Naive thymus-derived CD4-positive, alpha-beta T cell (primary cell): ENCODE results near the gene MFNG. TPM values are rescaled to one million over a fixed set of nuclear protein-coding genes. Genes with fewer than 3 reads are reported as not detected.

Source experiments
- ATAC-seq: fragments of 150-1000 bp; cut with Tn5 transposase; 2 replicates; pipeline ENCODE4 v1.10.0; 2021; ENCODE audit warnings: mild to moderate bottlenecking, moderate library complexity
- CTCF ChIA-PET: fragments of 350-600 bp; sonication (Branson Sonifier 250); formaldehyde crosslinking; loops from one replicate; lab custom pipeline; 2021; ENCODE audit warnings: antibody characterized with exemption; lab: Charles Lee
- POLR2A ChIA-PET: fragments of 350-600 bp; sonication (Branson Sonifier 250); formaldehyde crosslinking; loops from one replicate; lab custom pipeline; 2021; ENCODE audit warnings: antibody characterized with exemption, inconsistent platforms; lab: Charles Lee
- DNase-seq, 9 donors: peaks; one replicate each; pipeline versions ENCODE4 v3.0.0 to v3.0.0-alpha.2; 2020 to 2022; ENCODE audit warnings: mixed read lengths in 1 of 9
- H3K27ac ChIP-seq: one replicate; pipeline ENCODE4 v1.7.0; 2013; ENCODE audit warnings: mild to moderate bottlenecking, low read depth, low read length, moderate library complexity
- H3K27me3 ChIP-seq, 2 donors: one replicate each; pipeline ENCODE4 v1.7.0; 2013; ENCODE audit warnings: low read length in 2 of 2, mild to moderate bottlenecking in 2 of 2, moderate library complexity in 2 of 2; ENCODE audit not compliant: control insufficient read depth in 2 of 2, insufficient read depth in 2 of 2
- H3K36me3 ChIP-seq, 3 experiments: 1 replicate in 2 of 3; 2 replicates in 1 of 3; pipeline ENCODE4 v1.7.0; 2013; ENCODE audit warnings: low read length in 3 of 3, mild to moderate bottlenecking in 3 of 3, moderate library complexity in 1 of 3; ENCODE audit not compliant: insufficient read depth in 3 of 3, control insufficient read depth in 2 of 3
- H3K4me1 ChIP-seq, 2 donors: one replicate each; pipeline ENCODE4 v1.7.0; 2013; ENCODE audit warnings: low read length in 2 of 2, mild to moderate bottlenecking in 2 of 2, moderate library complexity in 1 of 2; ENCODE audit not compliant: control insufficient read depth in 2 of 2, insufficient read depth in 2 of 2
- H3K4me3 ChIP-seq: 2 replicates; pipeline ENCODE4 v1.7.0; 2013; ENCODE audit warnings: mild to moderate bottlenecking, low read length
- H3K9me3 ChIP-seq, 3 experiments: 1 replicate in 2 of 3; 2 replicates in 1 of 3; pipeline ENCODE4 v1.7.0; 2013; ENCODE audit warnings: low read length in 3 of 3; ENCODE audit not compliant: control insufficient read depth in 2 of 3
- H3K27ac Mint-ChIP-seq, 9 donors: one replicate each; pipeline ENCODE4 v1.8.0; 2020 to 2022; ENCODE audit warnings: mixed read lengths in 9 of 9, mild to moderate bottlenecking in 8 of 9, moderate library complexity in 5 of 9, inconsistent platforms in 2 of 9
- H3K27me3 Mint-ChIP-seq, 5 donors: one replicate each; pipeline ENCODE4 v1.8.0; 2021 to 2022; ENCODE audit warnings: mixed read lengths in 5 of 5, mild to moderate bottlenecking in 1 of 5
- H3K36me3 Mint-ChIP-seq, 5 donors: one replicate each; pipeline ENCODE4 v1.8.0; 2020 to 2022; ENCODE audit warnings: mixed read lengths in 5 of 5, mild to moderate bottlenecking in 3 of 5, inconsistent platforms in 1 of 5
- H3K4me1 Mint-ChIP-seq, 7 donors: one replicate each; pipeline ENCODE4 v1.8.0; 2020 to 2022; ENCODE audit warnings: mixed read lengths in 7 of 7, mild to moderate bottlenecking in 3 of 7, inconsistent platforms in 1 of 7
- H3K4me3 Mint-ChIP-seq, 10 donors: one replicate each; pipeline ENCODE4 v1.8.0; 2020 to 2022; ENCODE audit warnings: mild to moderate bottlenecking in 10 of 10, mixed read lengths in 10 of 10, moderate library complexity in 6 of 10, inconsistent platforms in 2 of 10
- H3K9me3 Mint-ChIP-seq, 11 donors: one replicate each; pipeline ENCODE4 v1.8.0; 2020 to 2022; ENCODE audit warnings: mixed read lengths in 11 of 11, mild to moderate bottlenecking in 4 of 11, inconsistent platforms in 1 of 11, moderate library complexity in 1 of 11
- intact Hi-C, 2 donors: fragments of 100-400 bp; cut with micrococcal nuclease; formaldehyde crosslinking; loops; one replicate each; pipeline ENCODE4 v1.15.1; 2023
- polyA plus RNA-seq, 2 donors: library from polyadenylated mRNA; unstranded; fragments of 300-500 nt; fragmentation: Illumina TruSeq; gene quantifications; one replicate each; pipeline ENCODE4 v1.2.3, GENCODE V29; 2021
- total RNA-seq, 6 experiments: library from RNA in 5 of 6; stranded (reverse) in 5 of 6; gene quantifications; 1 replicate in 5 of 6; 2 replicates in 1 of 6; pipeline ENCODE4 v1.2.3 and lab custom pipeline; 2021 to 2026

MFNG gene
- total and polyA plus RNA-seq, 7 experiments from 2014 or later, result 146 to 449 (median 216) TPM

- intact Hi-C loops, result loop anchor here (1.0 to 10.0 kb wide), 3 partner anchors 112 to 354 kb away; no protein-coding TSS in a partner anchor
- H3K4me1 Mint-ChIP-seq, result peaks cover 0 to 25% (median 0%) of the 10 kb centered on the region in 7 donors
- no peaks in the 10 kb centered on the region for H3K36me3 ChIP-seq
- H3K9me3 ChIP-seq, result no peaks in the 10 kb centered on the region
- peaks cover 12 to 14% of the 10 kb centered on the region in 2 donors for H3K27me3 ChIP-seq
- peaks cover 0 to 11% (median 0%) of the 10 kb centered on the region in 5 donors for H3K36me3 Mint-ChIP-seq
- peaks cover 5 to 8% of the 10 kb centered on the region in 2 donors for H3K4me1 ChIP-seq
- H3K27ac Mint-ChIP-seq, result no peak overlapping the region
- H3K4me3 Mint-ChIP-seq, result peak overlapping the region in 8 of 10 donors; percentile 24 to 79 (median 40)
- CTCF ChIA-PET, result interaction anchor here (0.5 to 4.1 kb wide), 17 partner anchors 9 to 765 kb away, joined by 3 to 33 read pairs (median 5); partner anchors contain the start of genes CYTH4 and MFNG
- POLR2A ChIA-PET, result interaction anchor here (0.6 to 1.5 kb wide), 2 partner anchors 119 to 358 kb away, joined by 3 read pairs; no protein-coding TSS in a partner anchor
- ATAC-seq (peak; percentile 69), DNase-seq (peak; percentile 23 to 64 (median 54))
- peaks cover 42 to 62% (median 52%) of the 10 kb centered on the region in 5 donors for H3K27me3 Mint-ChIP-seq
- no peak overlapping the region for H3K4me3 ChIP-seq
- H3K27ac ChIP-seq, result no peak overlapping the region
- H3K9me3 Mint-ChIP-seq, result peaks cover 0 to 8% (median 0%) of the 10 kb centered on the region in 11 donors
Measured at GRCh38 chr22:37428649-37429586, 57.3 kb downstream of the MFNG start.

- Mint-ChIP-seq H3K27ac (no peak overlapping the region), H3K4me3 (peak overlapping the region; percentile 24 to 79 (median 50)), H3K27me3 (peaks cover 42 to 62% (median 52%) of the 10 kb centered on the region in 5 donors), H3K4me1 (peaks cover 0 to 25% (median 0%) of the 10 kb centered on the region in 7 donors), H3K36me3 (peaks cover 0 to 11% (median 0%) of the 10 kb centered on the region in 5 donors), H3K9me3 (peaks cover 0 to 8% (median 0%) of the 10 kb centered on the region in 11 donors)
- DNase-seq (no peak), ATAC-seq (no peak)
- ChIA-PET POLR2A (interaction anchor here (0.7 to 1.5 kb wide), 2 partner anchors 44 to 118 kb away, joined by 3 read pairs; no protein-coding TSS in a partner anchor), CTCF (interaction anchor here (0.5 to 4.1 kb wide), 10 partner anchors 10 to 764 kb away, joined by 3 to 33 read pairs (median 6); partner anchors contain the start of gene CYTH4)
- Histone ChIP-seq H3K4me1 (peaks cover 5 to 8% of the 10 kb centered on the region in 2 donors), H3K27me3 (peaks cover 12 to 14% of the 10 kb centered on the region in 2 donors), H3K27ac (no peak overlapping the region), H3K36me3 (no peaks in the 10 kb centered on the region), H3K4me3 (no peak overlapping the region), H3K9me3 (no peaks in the 10 kb centered on the region)
- intact Hi-C loops, result loop anchor here in 1 of 2 donors (10.0 kb wide), 1 partner anchor 353 kb away; no protein-coding TSS in a partner anchor
Measured at GRCh38 chr22:37427711-37428635, 58.2 kb downstream of the MFNG start.

- Histone ChIP-seq H3K4me1 (peaks cover 5 to 8% of the 10 kb centered on the region in 2 donors), H3K4me3 (peak within 1 kb of the TSS; percentile 9), H3K27ac (no peak within 1 kb of the TSS), H3K9me3 (no peaks in the 10 kb centered on the region), H3K27me3 (peaks cover 12 to 14% of the 10 kb centered on the region in 2 donors), H3K36me3 (no peaks in the 10 kb centered on the region)
- H3K36me3 Mint-ChIP-seq, result peaks cover 0 to 5% (median 0%) of the 10 kb centered on the region in 5 donors
- peaks cover 0 to 2% (median 0%) of the 10 kb centered on the region in 11 donors for H3K9me3 Mint-ChIP-seq
- ChIA-PET CTCF (interaction anchor here (0.6 to 1.7 kb wide), 3 partner anchors 47 to 166 kb away, joined by 3 to 13 read pairs (median 3); no protein-coding TSS in a partner anchor), POLR2A (interaction anchor here (0.7 kb wide), 1 partner anchor 45 kb away, joined by 3 read pairs; no protein-coding TSS in a partner anchor)
- intact Hi-C loops, result loop anchor here in 1 of 2 donors (10.0 kb wide), 1 partner anchor 352 kb away; no protein-coding TSS in a partner anchor
- peaks cover 36 to 57% (median 47%) of the 10 kb centered on the region in 5 donors for H3K27me3 Mint-ChIP-seq
- H3K4me1 Mint-ChIP-seq, result peaks cover 0 to 19% (median 0%) of the 10 kb centered on the region in 7 donors
- DNase-seq (no peak), ATAC-seq (peak; percentile 30)
- H3K4me3 Mint-ChIP-seq, result peak within 1 kb of the TSS; percentile 21 to 79 (median 63)
- H3K27ac Mint-ChIP-seq, result no peak within 1 kb of the TSS
Measured at GRCh38 chr22:37427135-37427710, 59.0 kb downstream of the MFNG start, which contains the start of gene ELFN2. Gene ELFN2 (minus strand): TSS chr22:37427479. CDS start chr22:37375534, 51,945 bp downstream.

- Mint-ChIP-seq H3K9me3 (peaks cover 0 to 1% (median 0%) of the 10 kb centered on the region in 11 donors), H3K27ac (no peak overlapping the region), H3K4me1 (peaks cover 0 to 14% (median 0%) of the 10 kb centered on the region in 7 donors), H3K36me3 (peaks cover 0 to 3% (median 0%) of the 10 kb centered on the region in 5 donors), H3K27me3 (peaks cover 36 to 61% (median 45%) of the 10 kb centered on the region in 5 donors), H3K4me3 (peak overlapping the region in 9 of 10 donors; percentile 21 to 79 (median 63))
- Histone ChIP-seq H3K27me3 (peaks cover 12 to 14% of the 10 kb centered on the region in 2 donors), H3K27ac (no peak overlapping the region), H3K4me3 (peak overlapping the region; percentile 9), H3K4me1 (peaks cover 5 to 8% of the 10 kb centered on the region in 2 donors), H3K9me3 (no peaks in the 10 kb centered on the region), H3K36me3 (no peaks in the 10 kb centered on the region)
- no peak for DNase-seq
- ChIA-PET POLR2A (no interaction called here), CTCF (interaction anchor here (0.7 kb wide), 1 partner anchor 47 kb away, joined by 3 read pairs; no protein-coding TSS in a partner anchor)
- intact Hi-C loops, result loop anchor here in 1 of 2 donors (10.0 kb wide), 1 partner anchor 352 kb away; no protein-coding TSS in a partner anchor
- no peak for ATAC-seq
Measured at GRCh38 chr22:37426706-37427134, 59.5 kb downstream of the MFNG start.
